ENCODE results near the gene ALS2CL.

The ALS2CL gene

GRCh38 chr3:46712191-46713049 lies 18.9 kb upstream of the ALS2CL start:
- Histone ChIP-seq H3K4me3 (ENCODE audit: low read length) (no peak overlapping the region), H3K4me1 (ENCODE audit: insufficient read depth, low read length) (no peaks in the 10 kb centered on the region), H3K36me3 (ENCODE audit: insufficient read depth, low read length) (no peaks in the 10 kb centered on the region), H2AFZ (ENCODE audit: low read depth, low read length) (no peak overlapping the region), H3K27me3 (ENCODE audit: insufficient read depth, low read length) (no peaks in the 10 kb centered on the region), H3K9me3 (ENCODE audit: low read length) (no peaks in the 10 kb centered on the region)

- no peak overlapping the region for H3K4me3 ChIP-seq (ENCODE audit: low read length)
- H3K27me3 ChIP-seq (ENCODE audit: insufficient read depth, low read length), result no peaks in the 10 kb centered on the region
- H3K9me3 ChIP-seq (ENCODE audit: low read length), result no peaks in the 10 kb centered on the region
- no peak overlapping the region for H2AFZ ChIP-seq (ENCODE audit: low read depth, low read length)
- H3K4me1 ChIP-seq (ENCODE audit: insufficient read depth, low read length), result no peaks in the 10 kb centered on the region
- no peaks in the 10 kb centered on the region for H3K36me3 ChIP-seq (ENCODE audit: insufficient read depth, low read length)
Measured at GRCh38 chr3:46711760-46712159, 18.3 kb upstream of the ALS2CL start.

- no peaks in the 10 kb centered on the region for H3K36me3 ChIP-seq (ENCODE audit: insufficient read depth, low read length)
- no peaks in the 10 kb centered on the region for H3K9me3 ChIP-seq (ENCODE audit: low read length)
- H3K4me1 ChIP-seq (ENCODE audit: insufficient read depth, low read length), result no peaks in the 10 kb centered on the region
- H2AFZ ChIP-seq (ENCODE audit: low read depth, low read length), result no peak overlapping the region
- no peaks in the 10 kb centered on the region for H3K27me3 ChIP-seq (ENCODE audit: insufficient read depth, low read length)
- H3K4me3 ChIP-seq (ENCODE audit: low read length), result no peak overlapping the region
Measured at GRCh38 chr3:46711305-46711704, 17.8 kb upstream of the ALS2CL start.

- H3K9me3 ChIP-seq (ENCODE audit: low read length), result no peaks in the 10 kb centered on the region
- no peaks in the 10 kb centered on the region for H3K36me3 ChIP-seq (ENCODE audit: insufficient read depth, low read length)
- no peak overlapping the region for H2AFZ ChIP-seq (ENCODE audit: low read depth, low read length)
- H3K4me3 ChIP-seq (ENCODE audit: low read length), result no peak overlapping the region
- H3K4me1 ChIP-seq (ENCODE audit: insufficient read depth, low read length), result no peaks in the 10 kb centered on the region
- H3K27me3 ChIP-seq (ENCODE audit: insufficient read depth, low read length), result no peaks in the 10 kb centered on the region
Measured at GRCh38 chr3:46710671-46711295, 17.3 kb upstream of the ALS2CL start.

GRCh38 chr3:46710229-46710628 lies 16.8 kb upstream of the ALS2CL start:
- Histone ChIP-seq H3K4me1 (ENCODE audit: insufficient read depth, low read length) (no peaks in the 10 kb centered on the region), H2AFZ (ENCODE audit: low read depth, low read length) (no peak overlapping the region), H3K4me3 (ENCODE audit: low read length) (no peak overlapping the region), H3K9me3 (ENCODE audit: low read length) (no peaks in the 10 kb centered on the region), H3K36me3 (ENCODE audit: insufficient read depth, low read length) (no peaks in the 10 kb centered on the region), H3K27me3 (ENCODE audit: insufficient read depth, low read length) (no peaks in the 10 kb centered on the region)

- no peaks in the 10 kb centered on the region for H3K4me1 ChIP-seq (ENCODE audit: insufficient read depth, low read length)
- no peak overlapping the region for H3K4me3 ChIP-seq (ENCODE audit: low read length)
- H3K27me3 ChIP-seq (ENCODE audit: insufficient read depth, low read length), result no peaks in the 10 kb centered on the region
- H3K36me3 ChIP-seq (ENCODE audit: insufficient read depth, low read length), result no peaks in the 10 kb centered on the region
- no peaks in the 10 kb centered on the region for H3K9me3 ChIP-seq (ENCODE audit: low read length)
- H2AFZ ChIP-seq (ENCODE audit: low read depth, low read length), result no peak overlapping the region
Measured at GRCh38 chr3:46709721-46710120, 16.2 kb upstream of the ALS2CL start.

- Histone ChIP-seq H3K36me3 (ENCODE audit: insufficient read depth, low read length) (no peaks in the 10 kb centered on the region), H2AFZ (ENCODE audit: low read depth, low read length) (no peak overlapping the region), H3K9me3 (ENCODE audit: low read length) (no peaks in the 10 kb centered on the region), H3K27me3 (ENCODE audit: insufficient read depth, low read length) (no peaks in the 10 kb centered on the region), H3K4me3 (ENCODE audit: low read length) (no peak overlapping the region), H3K4me1 (ENCODE audit: insufficient read depth, low read length) (no peaks in the 10 kb centered on the region)
Measured at GRCh38 chr3:46709157-46709654, 15.7 kb upstream of the ALS2CL start.

- Histone ChIP-seq H3K36me3 (ENCODE audit: insufficient read depth, low read length) (no peaks in the 10 kb centered on the region), H3K4me1 (ENCODE audit: insufficient read depth, low read length) (no peaks in the 10 kb centered on the region), H2AFZ (ENCODE audit: low read depth, low read length) (no peak overlapping the region), H3K27me3 (ENCODE audit: insufficient read depth, low read length) (no peaks in the 10 kb centered on the region), H3K9me3 (ENCODE audit: low read length) (no peaks in the 10 kb centered on the region), H3K4me3 (ENCODE audit: low read length) (no peak overlapping the region)
Measured at GRCh38 chr3:46708401-46709156, 15.1 kb upstream of the ALS2CL start.

- no peaks in the 10 kb centered on the region for H3K36me3 ChIP-seq (ENCODE audit: insufficient read depth, low read length)
- H3K9me3 ChIP-seq (ENCODE audit: low read length), result no peaks in the 10 kb centered on the region
- peaks cover 8% of the 10 kb centered on the region for H3K27me3 ChIP-seq (ENCODE audit: insufficient read depth, low read length)
- H3K4me3 ChIP-seq (ENCODE audit: low read length), result no peak overlapping the region
- H2AFZ ChIP-seq (ENCODE audit: low read depth, low read length), result no peak overlapping the region
- H3K4me1 ChIP-seq (ENCODE audit: insufficient read depth, low read length), result no peaks in the 10 kb centered on the region
Measured at GRCh38 chr3:46707601-46708011, 14.1 kb upstream of the ALS2CL start.

GRCh38 chr3:46706771-46707582 lies 13.5 kb upstream of the ALS2CL start:
- H3K27me3 ChIP-seq (ENCODE audit: insufficient read depth, low read length), result peaks cover 13% of the 10 kb centered on the region
- H2AFZ ChIP-seq (ENCODE audit: low read depth, low read length), result no peak overlapping the region
- no peak overlapping the region for H3K4me3 ChIP-seq (ENCODE audit: low read length)
- no peaks in the 10 kb centered on the region for H3K36me3 ChIP-seq (ENCODE audit: insufficient read depth, low read length)
- no peaks in the 10 kb centered on the region for H3K4me1 ChIP-seq (ENCODE audit: insufficient read depth, low read length)
- H3K9me3 ChIP-seq (ENCODE audit: low read length), result no peaks in the 10 kb centered on the region

- Histone ChIP-seq H3K4me3 (ENCODE audit: low read length) (no peak overlapping the region), H3K9me3 (ENCODE audit: low read length) (no peaks in the 10 kb centered on the region), H3K27me3 (ENCODE audit: insufficient read depth, low read length) (peaks cover 20% of the 10 kb centered on the region), H3K36me3 (ENCODE audit: insufficient read depth, low read length) (no peaks in the 10 kb centered on the region), H2AFZ (ENCODE audit: low read depth, low read length) (no peak overlapping the region), H3K4me1 (ENCODE audit: insufficient read depth, low read length) (peaks cover under 1% of the 10 kb centered on the region)
Measured at GRCh38 chr3:46705751-46706552, 12.5 kb upstream of the ALS2CL start.

- Histone ChIP-seq H2AFZ (ENCODE audit: low read depth, low read length) (no peak overlapping the region), H3K4me1 (ENCODE audit: insufficient read depth, low read length) (peaks cover 5% of the 10 kb centered on the region), H3K36me3 (ENCODE audit: insufficient read depth, low read length) (no peaks in the 10 kb centered on the region), H3K27me3 (ENCODE audit: insufficient read depth, low read length) (peaks cover 22% of the 10 kb centered on the region), H3K9me3 (ENCODE audit: low read length) (no peaks in the 10 kb centered on the region), H3K4me3 (ENCODE audit: low read length) (no peak overlapping the region)
Measured at GRCh38 chr3:46705022-46705530, 11.6 kb upstream of the ALS2CL start.
